HepG2 (cell line): Measurements from ENCODE around the gene KANSL1L. TPM values are rescaled to one million over a fixed set of nuclear protein-coding genes. Genes with fewer than 3 reads are reported as not detected.

Source experiments
- ATAC-seq: fragments of 200-7000 bp; cut with Tn5 transposase; 3 replicates; pipeline ENCODE4 v1.9.1; 2020; ENCODE audit warnings: mild to moderate bottlenecking, moderate library complexity
- BruUV-seq: library from RNA; stranded (reverse); fragments of 400-500 nt; replicated peaks from 2 replicates; lab custom pipeline; 2021; lab: Mats Ljungman, UMichigan
- CTCF ChIA-PET: fragments of 300-600 bp; formaldehyde crosslinking; extraction: SDS; loops from one replicate; lab custom pipeline; 2021; ENCODE audit warnings: low total read pairs, inconsistent platforms, low intra/inter-chr PET ratio; lab: Yijun Ruan, JAX
- POLR2A ChIA-PET: fragments of 350-600 bp; sonication (Branson Sonifier 250); formaldehyde crosslinking; loops from one replicate; lab custom pipeline; 2020; ENCODE audit warnings: antibody characterized with exemption, inconsistent platforms; lab: Yijun Ruan, JAX
- DNase-seq: peaks from one replicate; pipeline ENCODE4 v3.0.0-alpha.2; 2015; ENCODE audit warnings: low spot score
- FAIRE-seq: peaks from 3 replicates; lab custom pipeline; 2011; peaks lifted over from hg19 to GRCh38; lab: Jason Lieb, UNC
- H2AFZ ChIP-seq: one replicate; pipeline ENCODE4 v1.6.1; 2011; ENCODE audit warnings: low read length, inconsistent platforms
- H3K27ac ChIP-seq: fragments of 300-600 bp; 3 replicates; pipeline ENCODE4 v1.8.0; 2011; ENCODE audit warnings: mixed run types, mild to moderate bottlenecking, mixed read lengths, low read length, inconsistent platforms; ENCODE audit not compliant: insufficient read depth; ENCODE audit errors: extremely low read length
- H3K27me3 ChIP-seq, 2 experiments: fragments of 200-600 bp in 1 of 2; 2 replicates in 1 of 2; 3 replicates in 1 of 2; pipeline versions ENCODE4 v1.6.0 to v1.8.0; 2011; ENCODE audit warnings: low read length in 2 of 2, mild to moderate bottlenecking in 2 of 2, moderate library complexity in 2 of 2, inconsistent platforms in 1 of 2; ENCODE audit not compliant: insufficient read depth in 2 of 2, control insufficient read depth in 1 of 2
- H3K36me3 ChIP-seq, 2 experiments: fragments of 200-600 bp in 1 of 2; replicated peaks in 1 of 2; 2 replicates in 1 of 2; 3 replicates in 1 of 2; pipeline versions ENCODE4 v1.5.1 to v1.8.0; 2011; ENCODE audit warnings: low read length in 2 of 2, inconsistent platforms in 1 of 2; ENCODE audit not compliant: insufficient read depth in 2 of 2, control insufficient read depth in 1 of 2
- H3K4me1 ChIP-seq: 2 replicates; pipeline ENCODE4 v1.5.1; 2012; ENCODE audit warnings: low read length, inconsistent platforms; ENCODE audit not compliant: insufficient read depth
- H3K4me2 ChIP-seq: 2 replicates; pipeline ENCODE4 v1.6.0; 2011; ENCODE audit warnings: low read depth, low read length, inconsistent platforms
- H3K4me3 ChIP-seq, 3 experiments: fragments of 200-600 bp in 1 of 3; sonication (generic), shearing (Covaris generic) in 1 of 3; replicated peaks in 1 of 3; 2 replicates each; pipeline ENCODE4 v1.5.1; 2011 to 2016; ENCODE audit warnings: low read length in 3 of 3, inconsistent platforms in 2 of 3, low read depth in 2 of 3, mild to moderate bottlenecking in 2 of 3, control low read depth in 1 of 3, mixed read lengths in 1 of 3; ENCODE audit not compliant: insufficient read depth in 1 of 3
- H3K79me2 ChIP-seq: one replicate; pipeline ENCODE4 v1.6.1; 2011; ENCODE audit warnings: low read length, inconsistent platforms; ENCODE audit not compliant: insufficient read depth
- H3K9ac ChIP-seq: 2 replicates; pipeline ENCODE4 v1.6.0; 2011; ENCODE audit warnings: mild to moderate bottlenecking, low read depth, low read length, inconsistent platforms; ENCODE audit not compliant: insufficient read depth
- H3K9me3 ChIP-seq: 2 replicates; pipeline ENCODE4 v1.5.1; 2012; ENCODE audit warnings: mild to moderate bottlenecking, low read length
- H4K20me1 ChIP-seq: 2 replicates; pipeline ENCODE4 v1.6.0; 2011; ENCODE audit warnings: inconsistent platforms, mild to moderate bottlenecking, low read length, moderate library complexity; ENCODE audit not compliant: insufficient read depth
- ATF2 ChIP-seq: sonication (generic); formaldehyde crosslinking; IDR thresholded peaks from 2 replicates; pipeline ENCODE4 v1.4.0; 2020; ENCODE audit warnings: missing genetic modification reagents
- KAT7 ChIP-seq: IDR thresholded peaks from 2 replicates; pipeline ENCODE4 v1.6.1; 2018; ENCODE audit warnings: borderline replicate concordance, missing compliant biosample characterization
- KAT8 ChIP-seq: IDR thresholded peaks from 2 replicates; pipeline ENCODE4 v1.6.1; 2016; ENCODE audit warnings: missing genetic modification reagents, missing compliant biosample characterization
- NONO ChIP-seq, 2 experiments: fragments of 450-650 bp in 1 of 2; sonication (generic) in 1 of 2; formaldehyde crosslinking in 1 of 2; IDR thresholded peaks in 1 of 2; conservative IDR thresholded peaks in 1 of 2; 2 replicates each; pipeline versions ENCODE4 v1.6.1 to v1.8.0; 2017 to 2022; ENCODE audit warnings: mild to moderate bottlenecking in 1 of 2, missing genetic modification reagents in 1 of 2, moderate library complexity in 1 of 2
- RAD21 ChIP-seq: fragments of 450-650 bp; formaldehyde crosslinking; IDR thresholded peaks from 2 replicates; pipeline ENCODE4 v1.5.0; 2020; ENCODE audit warnings: mild to moderate bottlenecking
- SKIL ChIP-seq: sonication (generic); formaldehyde crosslinking; IDR thresholded peaks from 2 replicates; pipeline ENCODE4 v1.8.0; 2022; ENCODE audit warnings: missing genetic modification reagents, mild to moderate bottlenecking, moderate library complexity, borderline replicate concordance
- YEATS4 ChIP-seq: sonication (generic); formaldehyde crosslinking; IDR thresholded peaks from 2 replicates; pipeline ENCODE4 v1.4.0; 2020; ENCODE audit warnings: missing genetic modification reagents, borderline replicate concordance
- ZBTB20 ChIP-seq: sonication (generic); formaldehyde crosslinking; IDR thresholded peaks from 2 replicates; pipeline ENCODE4 v1.8.1; 2023; ENCODE audit warnings: missing genetic modification reagents, low read depth, mild to moderate bottlenecking, borderline replicate concordance
- ZBTB21 ChIP-seq: sonication (generic); formaldehyde crosslinking; IDR thresholded peaks from 2 replicates; pipeline ENCODE4 v1.4.0; 2020; ENCODE audit warnings: missing genetic modification reagents
- ZHX2 ChIP-seq, 2 experiments: sonication (generic) in 1 of 2; formaldehyde crosslinking in 1 of 2; IDR thresholded peaks; 2 replicates each; pipeline versions ENCODE4 v1.6.1 to v1.9.0; 2014 to 2022; ENCODE audit warnings: antibody characterized with exemption in 1 of 2, borderline replicate concordance in 1 of 2, inconsistent platforms in 1 of 2, low read depth in 1 of 2, missing genetic modification reagents in 1 of 2
- ZNF20 ChIP-seq: sonication (generic); formaldehyde crosslinking; IDR thresholded peaks from 2 replicates; pipeline ENCODE4 v1.4.0; 2020; ENCODE audit warnings: mild to moderate bottlenecking, moderate library complexity, missing genetic modification reagents
- ZNF350 ChIP-seq: sonication (generic); formaldehyde crosslinking; IDR thresholded peaks from 2 replicates; pipeline ENCODE4 v1.4.0; 2020; ENCODE audit warnings: mild to moderate bottlenecking, low read depth, missing genetic modification reagents, borderline replicate concordance
- ZNF589 ChIP-seq: sonication (generic); formaldehyde crosslinking; conservative IDR thresholded peaks from 2 replicates; pipeline ENCODE4 v1.8.0; 2022; ENCODE audit warnings: mild to moderate bottlenecking, moderate library complexity, missing genetic modification reagents
- ZNF724P ChIP-seq: sonication (generic); formaldehyde crosslinking; IDR thresholded peaks from 2 replicates; pipeline ENCODE4 v1.8.0; 2022; ENCODE audit warnings: missing genetic modification reagents, borderline replicate concordance
- WGBS: methylation state at CpG from one replicate; pipeline ENCODE4 v1.1.6; 2017; ENCODE audit warnings: low lambda C conversion rate; 5-methylcytosine and 5-hydroxymethylcytosine counted together
- in situ Hi-C: cut with HindIII; loops from 2 replicates; pipeline ENCODE4 v1.10.0; 2017; ENCODE audit warnings: low pct_unique_long_range_greater_than_20kb; ENCODE audit not compliant: extremely low pct_ligation_motif_present
- intact Hi-C: fragments of 100-400 bp; cut with micrococcal nuclease; formaldehyde crosslinking; loops from one replicate; pipeline ENCODE4 v1.10.0; 2022; ENCODE audit not compliant: unreplicated experiment
- polyA plus RNA-seq, 8 experiments: library from polyadenylated mRNA; depleted of rRNA in 3 of 8; stranded (reverse) in 7 of 8; unstranded in 1 of 8; fragments of >200 nt; fragmentation: Illumina TruSeq in 4 of 8; extraction: Trizol in 4 of 8; gene quantifications; 2 replicates each; pipeline versions ENCODE4 v1.2.1 to v1.2.3, GENCODE V29; 2011 to 2016; ENCODE audit warnings: low read depth in 4 of 8, missing spikeins in 1 of 8, mixed read lengths in 1 of 8; ENCODE audit not compliant: insufficient read depth in 1 of 8
- total RNA-seq, 5 experiments: library from RNA; depleted of rRNA; stranded (reverse); fragments of >200 nt; fragmentation: Illumina TruSeq; extraction: Trizol; gene quantifications; 2 replicates each; pipeline ENCODE4 v1.2.3, GENCODE V29; 2016; ENCODE audit warnings: low read depth in 1 of 5

Gene KANSL1L
- total and polyA plus RNA-seq, 2 of the 13 experiments (the other 11 are each of a cell fraction or from before 2014, with no cell fraction given), result 5.4 to 10.3 TPM

GRCh38 chr2:210007895-210008294 is 163.3 kb downstream of the KANSL1L start:
- FAIRE-seq, result no peak

More at GRCh38 chr2:210007895-210008294, 163.3 kb downstream of the KANSL1L start:
- Histone ChIP-seq H3K27ac (no peak overlapping the region), H3K9ac (no peak overlapping the region), H2AFZ (no peak overlapping the region), H3K27me3 (no peaks in the 10 kb centered on the region; a peak in 1 of 5 replicates), H3K4me3 (no peak overlapping the region), H3K4me2 (no peak overlapping the region), H4K20me1 (peaks cover 23% of the 10 kb centered on the region), H3K79me2 (peaks cover 92% of the 10 kb centered on the region), H3K36me3 (peaks cover 4 to 30% of the 10 kb centered on the region in 2 experiments), H3K4me1 (peaks cover 48% of the 10 kb centered on the region), H3K9me3 (no peaks in the 10 kb centered on the region)
- WGBS, result 96% methylated on average over 2 of the region's 2 CpGs
- TF ChIP-seq ZNF20 (no peak), ZNF589 (no peak), KAT7 (CRISPR knock-in tag) (no peak), RAD21 (CRISPR knock-in tag) (no peak), NONO (IDR thresholded peaks at IDR 0.05) (no peak), NONO (CRISPR knock-in tag; conservative IDR thresholded peaks at IDR 0.05) (no peak), ZBTB21 (CRISPR knock-in tag) (no peak), ZNF724P (CRISPR knock-in tag) (no peak), ZHX2 (IDR thresholded peaks at IDR 0.05; ENCODE audit: low read depth) (no peak), ZHX2 (CRISPR knock-in tag; IDR thresholded peaks at IDR 0.05; ENCODE audit: borderline replicate concordance) (no peak), KAT8 (CRISPR knock-in tag) (no peak), ZBTB20 (CRISPR knock-in tag) (no peak), ZNF350 (no peak), SKIL (CRISPR knock-in tag) (no peak), ATF2 (CRISPR knock-in tag) (no peak), YEATS4 (CRISPR knock-in tag) (no peak)
- no peak for DNase-seq
- CTCF ChIA-PET, result no interaction called here
- no TSS peak for BruUV-seq
- no peak for ATAC-seq
- in situ Hi-C loops, result no loop called here
- intact Hi-C loops, result no loop called here
- POLR2A ChIA-PET, result no interaction called here
